ENCODE measurements around the gene ZC3H18.

DNA sequence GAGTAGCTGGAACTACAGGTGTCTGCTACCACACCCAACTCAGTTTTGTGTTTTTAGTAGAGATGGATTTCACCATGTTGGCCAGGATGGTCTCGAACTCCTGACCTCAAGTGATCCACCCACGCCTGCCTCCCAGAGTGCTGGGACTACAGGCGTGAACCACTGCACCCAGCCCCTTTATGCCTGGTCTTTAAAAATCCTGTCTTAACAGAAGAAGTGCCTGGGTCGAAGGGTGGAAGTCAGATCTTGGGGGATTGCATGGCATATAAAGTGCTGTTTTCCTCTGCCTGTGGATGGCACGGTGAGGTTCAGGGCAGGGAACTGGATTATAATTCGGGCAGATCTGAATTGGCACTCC lies 30.3 kb downstream of the ZC3H18 start:
- TF ChIP-seq POLR2A (IDR thresholded peaks at IDR 0.05) = no peak
- TF ChIP-seq, protein P1, sequence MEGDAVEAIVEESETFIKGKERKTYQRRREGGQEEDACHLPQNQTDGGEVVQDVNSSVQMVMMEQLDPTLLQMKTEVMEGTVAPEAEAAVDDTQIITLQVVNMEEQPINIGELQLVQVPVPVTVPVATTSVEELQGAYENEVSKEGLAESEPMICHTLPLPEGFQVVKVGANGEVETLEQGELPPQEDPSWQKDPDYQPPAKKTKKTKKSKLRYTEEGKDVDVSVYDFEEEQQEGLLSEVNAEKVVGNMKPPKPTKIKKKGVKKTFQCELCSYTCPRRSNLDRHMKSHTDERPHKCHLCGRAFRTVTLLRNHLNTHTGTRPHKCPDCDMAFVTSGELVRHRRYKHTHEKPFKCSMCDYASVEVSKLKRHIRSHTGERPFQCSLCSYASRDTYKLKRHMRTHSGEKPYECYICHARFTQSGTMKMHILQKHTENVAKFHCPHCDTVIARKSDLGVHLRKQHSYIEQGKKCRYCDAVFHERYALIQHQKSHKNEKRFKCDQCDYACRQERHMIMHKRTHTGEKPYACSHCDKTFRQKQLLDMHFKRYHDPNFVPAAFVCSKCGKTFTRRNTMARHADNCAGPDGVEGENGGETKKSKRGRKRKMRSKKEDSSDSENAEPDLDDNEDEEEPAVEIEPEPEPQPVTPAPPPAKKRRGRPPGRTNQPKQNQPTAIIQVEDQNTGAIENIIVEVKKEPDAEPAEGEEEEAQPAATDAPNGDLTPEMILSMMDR (IDR thresholded peaks at IDR 0.05) = no peak
